GM21576 (cell line): Measurements from ENCODE around the gene VIP.
"Not testable (repeated sequence)": the region's sequence is repeated elsewhere in the genome, so short reads cannot be mapped to it uniquely, and the experiment has no call there.

ENCODE experiments used
- ATAC-seq: cut with Tn5 transposase; IDR thresholded peaks from one replicate; pipeline ENCODE4 v1.9.1; 2021; ENCODE audit warnings: mild to moderate bottlenecking, moderate library complexity; ENCODE audit not compliant: unreplicated experiment

Gene VIP

GRCh38 chr6:152750694-152751093, at the start of gene VIP:
Gene VIP, plus strand, starts transcription at chr6:152750797. Its CDS starts 1,381 bp downstream, at chr6:152752178.
- no peak for ATAC-seq

DNA sequence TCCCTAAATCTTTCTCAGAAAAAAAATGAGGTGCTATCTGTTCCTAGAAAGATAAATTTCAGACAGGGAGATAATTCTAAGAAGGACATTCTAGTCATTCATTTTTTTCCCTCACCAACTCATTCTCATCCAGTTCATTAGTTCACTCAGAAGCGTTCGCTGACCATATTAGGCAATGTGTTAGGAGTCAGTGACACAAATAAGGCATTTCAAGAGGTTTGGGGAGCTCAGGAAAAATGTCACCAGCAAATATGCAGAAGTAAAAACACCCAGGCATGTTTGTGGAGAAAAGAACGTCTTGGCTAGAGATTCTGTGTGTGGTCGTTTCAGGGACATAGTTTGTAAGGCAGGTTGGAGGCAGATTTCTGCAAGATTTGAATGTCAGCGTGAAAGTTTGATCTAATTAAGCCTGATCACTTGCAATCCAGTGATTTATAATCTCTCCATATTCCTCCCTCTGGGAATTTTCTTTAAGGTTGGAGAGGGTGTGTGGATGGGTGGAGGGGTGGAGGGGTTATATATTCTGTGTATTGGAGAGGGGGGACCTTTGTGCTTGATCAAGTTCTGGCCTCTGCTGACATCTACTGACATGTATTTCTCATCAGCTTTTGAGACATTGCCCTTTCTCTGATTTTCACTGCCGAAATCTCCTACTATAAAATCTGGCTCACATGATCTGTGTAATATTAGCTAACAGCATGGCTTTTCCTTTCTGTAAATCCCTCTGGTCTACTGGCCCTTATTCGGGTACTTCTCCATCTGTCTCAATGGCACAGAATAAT, 49.3 kb upstream of the VIP start:
- no peak for ATAC-seq

DNA sequence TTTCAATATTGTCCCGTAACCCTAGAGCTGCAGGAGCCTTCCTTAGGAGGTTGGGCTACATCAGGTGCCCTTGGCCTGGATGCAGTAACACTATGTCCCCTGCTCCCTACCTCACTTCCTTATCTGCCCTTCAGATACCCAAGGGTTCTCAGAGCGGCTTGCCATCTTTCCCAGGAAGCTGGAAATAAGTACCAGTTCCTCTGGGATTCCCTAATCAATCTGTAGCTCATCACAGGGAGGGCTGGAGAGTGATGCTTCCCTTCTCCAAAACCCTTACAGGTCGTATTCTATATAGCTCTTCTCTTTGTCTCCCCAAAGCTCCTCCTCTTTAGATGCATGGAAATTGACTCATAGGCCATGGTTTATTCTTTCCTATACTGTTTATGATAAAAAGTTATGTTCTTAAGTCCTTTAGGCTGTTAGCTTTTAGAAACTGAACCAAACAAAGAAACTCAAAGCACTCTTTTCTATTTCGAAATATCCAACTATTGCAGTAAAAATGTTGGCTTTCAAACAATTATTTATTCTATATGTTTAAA, 48.7 kb upstream of the VIP start:
- no peak for ATAC-seq

- not testable (repeated sequence) for ATAC-seq
Observed at GRCh38 chr6:152703750-152704149, 46.8 kb upstream of the VIP start.

GRCh38 chr6:152705327-152705726, 45.3 kb upstream of the VIP start:
- ATAC-seq, result no peak

- no peak for ATAC-seq
Observed at GRCh38 chr6:152716322-152716721, 34.3 kb upstream of the VIP start.

DNA sequence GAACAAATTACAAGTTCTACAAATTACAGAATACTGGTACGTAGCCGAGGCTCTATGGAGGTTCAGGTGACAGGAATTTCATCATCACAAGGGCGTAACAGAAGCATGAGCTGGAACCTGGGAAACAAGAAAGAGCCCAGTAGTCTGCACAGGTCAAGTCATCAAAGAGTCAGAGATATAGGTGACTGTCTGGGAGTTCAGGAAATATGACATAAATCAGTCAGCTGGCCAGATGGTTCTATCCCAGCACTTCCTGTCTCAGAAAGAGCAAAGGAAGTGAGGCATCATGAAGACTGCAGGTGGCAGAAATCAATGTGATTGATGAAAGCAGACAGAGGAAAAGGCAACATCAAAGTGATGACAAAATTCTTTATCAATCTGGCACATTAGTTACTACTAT, 29.6 kb upstream of the VIP start:
- no peak for ATAC-seq

- no peak for ATAC-seq
Observed at GRCh38 chr6:152721956-152722355, 28.6 kb upstream of the VIP start.

DNA sequence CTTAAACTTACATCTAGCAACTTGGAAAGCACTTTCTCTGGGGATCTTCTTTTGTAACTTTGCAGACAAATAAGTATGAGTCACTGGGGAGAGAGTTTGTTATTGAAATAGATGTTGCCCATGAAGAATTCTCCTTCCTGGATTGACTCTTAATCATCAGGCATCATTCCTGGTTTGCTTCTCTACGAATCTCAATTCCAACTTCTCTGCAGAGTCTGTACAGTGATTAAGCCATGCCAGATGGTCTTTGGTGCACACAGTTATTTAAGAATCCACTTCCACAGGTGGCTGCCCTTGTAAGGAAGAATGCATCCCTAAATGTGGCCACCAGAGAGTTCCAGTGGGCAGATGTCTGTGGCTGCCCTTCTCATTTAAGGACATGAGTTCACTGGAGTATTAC, 27.2 kb upstream of the VIP start:
- ATAC-seq, result no peak

GRCh38 chr6:152726313-152726712, 24.3 kb upstream of the VIP start:
- ATAC-seq, result no peak

- no peak for ATAC-seq
Observed at GRCh38 chr6:152727507-152727906, 23.1 kb upstream of the VIP start.

- no peak for ATAC-seq
Observed at GRCh38 chr6:152734630-152735029, 16.0 kb upstream of the VIP start.

DNA sequence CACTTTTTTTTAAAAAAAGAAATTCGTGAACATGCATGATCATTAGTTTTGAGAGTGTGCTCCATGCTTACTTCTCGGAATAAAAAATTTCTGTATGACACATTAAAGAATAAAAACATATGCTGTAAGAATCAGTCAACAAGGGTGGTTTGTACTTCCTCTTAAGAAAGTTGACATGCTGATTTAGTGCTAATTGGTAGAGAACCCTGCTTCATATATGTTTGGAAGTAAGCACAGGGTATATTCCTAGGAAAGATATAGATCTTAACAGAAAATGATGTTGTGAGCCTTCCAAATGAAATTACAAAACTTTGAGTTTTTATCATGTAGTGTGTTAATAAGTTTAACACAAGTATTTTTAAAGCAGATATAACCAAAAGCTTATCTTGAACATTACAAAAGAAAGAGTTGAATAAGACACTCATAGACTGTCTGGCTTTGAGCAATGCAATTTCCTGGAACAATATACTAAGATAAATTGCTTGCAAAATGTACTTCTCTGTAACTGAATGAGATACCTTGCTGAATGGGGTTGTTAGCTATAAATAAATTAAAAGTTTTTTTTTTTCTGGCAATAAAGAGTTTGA, 13.8 kb upstream of the VIP start:
- no peak for ATAC-seq

DNA sequence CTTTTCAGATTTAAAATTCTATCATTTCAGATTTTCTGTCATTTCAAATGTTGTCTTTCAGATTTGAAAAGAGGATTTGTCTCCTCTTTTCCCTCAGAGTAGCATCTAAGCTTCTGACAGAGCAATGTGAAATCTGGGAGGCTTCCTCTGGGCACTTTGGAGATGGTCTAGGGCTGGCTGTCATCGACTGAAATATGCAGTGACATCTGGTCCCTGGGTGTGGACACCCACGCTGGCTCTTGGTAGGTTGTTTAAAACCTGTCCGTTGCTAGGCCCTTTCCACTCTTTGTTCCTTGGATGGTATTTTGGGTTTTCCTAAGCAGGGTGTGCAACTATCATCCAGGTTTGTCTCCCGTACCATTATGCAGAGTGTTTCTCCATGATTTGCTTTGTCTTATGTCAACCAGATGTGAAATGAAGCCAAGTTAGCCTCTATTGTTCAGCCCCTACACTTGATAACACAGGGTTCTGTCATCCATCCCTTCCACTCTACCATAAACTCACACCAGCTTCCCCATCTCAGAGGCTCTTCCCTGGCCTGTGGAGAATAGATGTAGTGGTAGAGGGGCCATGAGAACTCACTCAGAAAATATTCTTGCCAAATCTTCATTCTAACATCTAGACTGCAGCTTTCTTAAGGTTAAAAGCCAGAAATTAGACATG, 5.0 kb upstream of the VIP start:
- no peak for ATAC-seq

DNA sequence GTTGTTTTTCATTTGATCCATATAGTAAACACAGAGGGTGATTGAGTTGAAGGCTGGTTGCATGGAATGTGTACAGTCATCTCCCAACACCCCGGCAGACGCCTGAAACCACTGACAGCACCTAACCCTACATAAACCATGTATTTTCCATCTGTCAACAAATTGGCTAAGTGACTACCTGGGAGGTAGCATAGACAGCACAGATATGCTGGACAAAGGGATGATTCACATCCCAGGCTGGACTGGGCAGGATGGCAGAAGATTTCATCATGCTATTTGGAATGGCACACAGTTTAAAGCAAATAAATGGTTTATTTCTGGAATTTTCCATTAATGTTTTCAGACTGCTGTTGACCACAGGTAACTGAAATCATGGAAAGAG, 4.4 kb upstream of the VIP start:
- ATAC-seq, result no peak

GRCh38 chr6:152748843-152749242, 1.8 kb upstream of the VIP start:
- ATAC-seq, result no peak

DNA sequence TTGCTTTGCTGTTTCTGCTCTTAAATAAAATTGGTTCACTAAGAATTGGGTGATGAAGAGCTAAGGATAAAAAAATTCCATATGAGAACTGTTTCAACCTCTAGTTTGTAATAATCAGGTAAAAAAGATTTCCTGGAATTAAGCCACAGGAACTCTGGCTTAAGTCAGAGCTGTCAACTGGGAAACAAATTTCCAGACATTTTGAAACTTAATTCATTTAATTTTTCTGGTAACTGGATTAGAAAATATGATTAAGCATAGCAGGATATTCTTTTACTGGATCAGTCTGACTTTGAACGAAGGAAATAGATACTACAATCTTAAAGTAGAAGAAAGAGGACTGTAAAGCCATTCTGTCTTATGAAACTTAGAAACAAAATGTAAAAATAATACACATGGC, 1.3 kb upstream of the VIP start:
- no peak for ATAC-seq

DNA sequence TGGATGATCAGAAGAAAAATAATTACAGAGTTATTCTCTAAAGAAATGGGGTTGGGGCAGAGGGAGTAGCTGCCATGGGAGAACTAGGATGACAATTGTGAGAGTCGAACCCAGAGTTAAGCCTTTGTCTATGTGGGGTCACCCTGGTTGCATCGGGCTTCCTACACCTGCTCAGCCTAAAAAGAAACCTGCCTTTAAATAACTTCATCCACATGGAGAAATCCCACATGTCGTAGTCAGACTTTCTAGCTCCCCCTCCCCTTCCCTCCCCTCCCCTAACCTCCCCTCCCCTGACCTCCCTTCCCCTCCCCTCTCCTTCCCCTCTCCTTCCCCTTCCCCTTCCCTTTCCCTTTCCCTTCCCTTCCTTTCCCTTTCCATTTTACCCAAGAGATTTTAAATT, 14.7 kb downstream of the VIP start:
- no peak for ATAC-seq

DNA sequence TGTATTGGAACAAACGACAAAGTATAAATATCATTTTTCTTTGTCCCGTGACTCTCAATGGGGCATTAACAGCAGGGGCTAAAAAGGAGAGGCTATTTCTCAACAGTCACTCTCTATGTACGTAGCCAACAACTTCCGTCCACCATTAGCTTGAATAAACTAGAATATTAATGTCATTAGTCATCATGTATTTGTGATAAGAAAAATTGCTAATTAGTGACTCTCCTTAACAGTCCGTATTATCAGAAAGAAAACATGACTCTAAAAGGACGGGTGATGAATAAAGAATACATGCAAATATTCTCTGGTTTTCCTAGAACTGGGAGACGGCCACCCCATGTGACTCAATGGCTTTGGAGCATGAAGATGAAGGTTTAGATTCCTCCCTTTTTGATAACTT, 18.6 kb downstream of the VIP start:
- ATAC-seq, result no peak

GRCh38 chr6:152769993-152770392, 19.4 kb downstream of the VIP start:
- ATAC-seq, result no peak

DNA sequence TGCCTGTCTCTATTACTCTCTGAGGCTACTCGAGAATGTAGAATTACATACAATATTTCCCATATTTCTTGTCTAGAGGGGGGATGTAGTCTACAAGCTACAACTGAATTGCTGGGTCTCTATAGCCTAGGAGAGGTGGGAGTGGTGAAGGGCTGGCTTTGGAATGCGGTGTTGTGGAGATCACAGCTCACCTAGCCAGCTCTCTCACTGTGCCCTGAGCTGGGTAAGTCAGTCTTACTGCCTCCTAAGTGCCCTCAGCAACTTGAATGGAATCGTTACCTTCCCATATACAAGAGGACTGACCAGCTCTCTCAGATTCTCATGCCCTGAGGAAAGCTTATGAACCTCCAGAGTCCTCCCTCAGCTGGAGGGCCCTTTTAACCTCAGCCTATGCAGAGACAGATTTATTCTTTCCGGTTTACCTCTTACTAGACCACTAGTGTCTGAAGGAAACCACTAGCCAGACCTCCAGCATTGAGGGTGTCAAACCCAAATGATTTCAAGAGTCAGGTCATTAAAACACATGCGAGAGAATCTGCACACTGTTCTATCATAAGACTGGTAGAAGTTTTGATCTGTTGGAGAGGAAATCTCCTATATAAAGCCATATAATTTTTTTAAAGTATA, 20.6 kb downstream of the VIP start:
- ATAC-seq, result no peak

- no peak for ATAC-seq
Observed at GRCh38 chr6:152775428-152775827, 24.8 kb downstream of the VIP start.
